ENCODE results near the gene HSFX4.
"Not testable (repeated sequence)": the region's sequence is repeated elsewhere in the genome, so short reads cannot be mapped to it uniquely, and the experiment has no call there.

The HSFX4 gene, protein sequence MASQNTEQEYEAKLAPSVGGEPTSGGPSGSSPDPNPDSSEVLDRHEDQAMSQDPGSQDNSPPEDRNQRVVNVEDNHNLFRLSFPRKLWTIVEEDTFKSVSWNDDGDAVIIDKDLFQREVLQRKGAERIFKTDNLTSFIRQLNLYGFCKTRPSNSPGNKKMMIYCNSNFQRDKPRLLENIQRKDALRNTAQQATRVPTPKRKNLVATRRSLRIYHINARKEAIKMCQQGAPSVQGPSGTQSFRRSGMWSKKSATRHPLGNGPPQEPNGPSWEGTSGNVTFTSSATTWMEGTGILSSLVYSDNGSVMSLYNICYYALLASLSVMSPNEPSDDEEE

GRCh38 chrX:149929400-149929799 lies at the start of gene HSFX4:
HSFX4 (plus strand) TSS chrX:149929573; CDS start chrX:149929645, 72 bp downstream.
- DNase-seq: not testable (repeated sequence)

- no peak for DNase-seq
Observed at GRCh38 chrX:149881081-149881711, 48.2 kb upstream of the HSFX4 start, which contains the start of gene MAGEA8. MAGEA8 (plus strand) TSS chrX:149881183; CDS start chrX:149884273, 3,090 bp downstream.

DNA sequence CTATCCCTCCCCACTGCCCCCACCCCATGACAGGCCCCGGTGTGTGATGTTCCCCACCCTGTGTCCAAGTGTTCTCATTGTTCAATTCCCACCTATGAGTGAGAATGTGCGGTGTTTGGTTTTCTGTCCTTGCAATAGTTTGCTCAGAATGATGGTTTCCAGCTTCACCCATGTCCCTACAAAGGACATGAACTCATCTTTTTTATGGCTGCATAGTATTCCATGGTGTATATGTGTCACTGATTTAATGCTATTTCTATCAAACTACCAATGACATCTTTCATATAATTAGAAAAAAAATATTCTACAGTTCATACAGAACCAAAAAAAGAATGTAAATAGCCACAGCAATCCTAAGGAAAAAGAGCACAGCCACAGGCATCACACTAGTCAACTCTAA lies 38.5 kb upstream of the HSFX4 start:
- DNase-seq: not testable (repeated sequence)

- DNase-seq: no peak
Observed at GRCh38 chrX:149898554-149898953, 30.8 kb upstream of the HSFX4 start.

GRCh38 chrX:149903889-149904748 lies 25.3 kb upstream of the HSFX4 start:
- DNase-seq: no peak

- DNase-seq: no peak
Observed at GRCh38 chrX:149908308-149908707, 21.1 kb upstream of the HSFX4 start.

DNA sequence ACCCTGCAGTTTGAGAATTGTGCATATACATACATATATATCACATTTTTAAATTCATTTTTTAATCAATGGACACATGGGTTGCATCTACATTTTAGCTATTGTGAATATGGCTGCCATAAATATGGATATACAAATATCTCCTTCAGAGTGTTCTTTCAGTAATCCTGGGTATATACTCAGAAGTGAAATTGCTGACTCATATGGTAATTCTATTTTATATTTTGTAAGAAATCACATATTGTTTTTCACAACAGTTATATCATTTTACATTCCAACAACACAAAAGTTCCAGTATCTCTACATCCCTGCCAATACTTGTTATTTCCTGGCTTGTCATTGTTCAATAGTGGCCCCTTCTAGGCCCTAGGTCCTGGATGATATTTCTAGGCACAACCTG lies 20.6 kb upstream of the HSFX4 start:
- DNase-seq: no peak

GRCh38 chrX:149909324-149910177 lies 19.8 kb upstream of the HSFX4 start:
- no peak for DNase-seq

DNA sequence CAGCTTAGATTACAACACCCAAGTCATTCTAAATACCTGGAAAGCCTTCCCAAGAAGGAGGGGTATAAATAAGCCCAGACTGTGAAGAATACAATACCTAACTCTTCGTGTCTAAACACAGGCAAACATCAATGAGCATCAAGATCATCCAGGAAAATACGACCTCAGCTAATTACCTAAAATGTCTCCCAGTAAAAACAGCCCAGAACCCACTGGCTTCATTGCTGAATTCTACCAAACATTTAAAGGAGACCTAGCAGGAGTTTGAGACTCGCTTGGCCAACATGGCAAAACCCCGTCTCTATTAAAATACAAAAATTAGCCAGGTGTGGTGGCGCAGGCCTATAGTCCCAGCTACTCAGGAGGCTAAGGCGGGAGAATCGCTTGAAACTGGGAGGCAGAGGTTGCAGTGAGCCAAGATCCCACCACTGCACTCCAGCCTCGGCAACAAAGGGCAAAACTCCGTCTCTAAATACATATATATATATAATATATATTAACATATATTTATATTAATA lies 19.1 kb upstream of the HSFX4 start:
- DNase-seq: no peak

- DNase-seq: no peak
Observed at GRCh38 chrX:149916745-149917392, 12.5 kb upstream of the HSFX4 start.

DNA sequence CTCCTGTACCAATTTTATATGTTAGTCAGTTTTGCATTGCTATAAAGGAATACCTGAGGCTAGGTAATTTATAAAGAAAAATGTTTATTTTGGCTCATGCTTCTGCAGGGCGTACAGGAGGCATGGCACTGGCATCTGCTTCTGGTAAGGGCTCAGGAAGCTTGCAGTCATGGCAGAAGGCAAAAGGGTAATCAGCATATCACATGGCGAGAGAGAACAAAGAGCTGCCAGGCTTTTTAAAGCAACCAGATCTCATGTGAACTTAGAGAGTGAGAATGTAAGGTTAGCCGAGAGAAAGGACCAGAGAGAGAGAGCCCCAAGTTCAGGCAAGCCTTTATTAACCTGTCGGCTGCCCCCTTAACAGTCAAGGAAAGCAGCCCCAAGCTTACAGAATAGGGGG lies 5.5 kb upstream of the HSFX4 start:
- DNase-seq: not testable (repeated sequence)

- not testable (repeated sequence) for DNase-seq
Observed at GRCh38 chrX:149924434-149924833, 4.9 kb upstream of the HSFX4 start.

DNA sequence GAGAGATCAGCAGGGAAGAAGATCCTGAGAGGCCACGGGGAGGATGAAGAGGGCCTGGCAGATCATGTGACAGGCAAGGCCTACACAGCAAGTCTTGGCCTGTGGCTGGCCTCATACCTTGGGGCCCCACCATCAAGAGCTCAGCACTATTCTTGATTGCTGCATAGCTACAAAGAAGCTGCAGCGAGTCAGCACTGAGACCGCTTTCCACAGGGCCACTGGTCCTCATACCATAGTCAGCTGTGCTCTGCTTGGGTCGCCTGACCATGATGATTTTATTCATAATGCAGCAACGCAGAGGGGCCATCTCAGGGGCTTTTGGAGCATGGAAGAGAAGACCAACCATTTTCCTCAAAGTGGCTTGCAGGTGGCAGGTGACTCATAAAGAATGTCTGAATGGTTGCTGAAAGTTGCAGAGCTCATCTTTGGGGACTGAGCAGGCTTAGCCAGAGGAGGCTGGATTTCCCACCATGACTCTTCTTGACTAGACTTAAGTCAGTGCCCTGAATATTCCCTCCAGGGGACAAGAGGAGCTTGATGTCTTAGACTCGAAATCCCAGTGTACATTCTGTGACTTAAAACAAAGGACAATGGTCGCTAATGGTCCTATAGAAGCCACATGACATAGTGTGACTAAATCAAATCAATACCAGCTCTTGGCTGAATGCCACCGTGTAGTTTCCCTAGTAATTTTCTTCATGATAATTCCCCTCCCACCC lies 2.0 kb upstream of the HSFX4 start:
- not testable (repeated sequence) for DNase-seq

- DNase-seq: not testable (repeated sequence)
Observed at GRCh38 chrX:149927964-149928258, 1.5 kb upstream of the HSFX4 start.

DNA sequence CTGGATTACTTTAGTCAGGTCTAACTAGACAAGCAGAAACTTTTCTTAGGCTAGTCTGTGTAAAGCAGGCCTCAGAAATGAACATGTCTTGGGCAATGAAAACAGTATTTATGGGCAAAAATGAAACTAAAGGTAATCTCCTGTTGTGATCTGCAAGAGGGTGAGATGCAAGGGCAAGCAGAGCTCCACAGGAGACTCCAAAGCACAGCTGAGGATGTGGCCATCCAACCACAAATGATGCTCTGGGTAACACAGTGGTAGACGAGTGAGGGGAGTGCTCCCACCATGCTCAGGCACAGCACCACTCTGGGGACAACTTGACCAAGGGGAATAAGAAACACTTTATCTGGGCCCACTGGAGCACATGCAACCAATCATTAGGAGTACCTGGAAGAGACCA lies 738 bp upstream of the HSFX4 start:
- DNase-seq: not testable (repeated sequence)

DNA sequence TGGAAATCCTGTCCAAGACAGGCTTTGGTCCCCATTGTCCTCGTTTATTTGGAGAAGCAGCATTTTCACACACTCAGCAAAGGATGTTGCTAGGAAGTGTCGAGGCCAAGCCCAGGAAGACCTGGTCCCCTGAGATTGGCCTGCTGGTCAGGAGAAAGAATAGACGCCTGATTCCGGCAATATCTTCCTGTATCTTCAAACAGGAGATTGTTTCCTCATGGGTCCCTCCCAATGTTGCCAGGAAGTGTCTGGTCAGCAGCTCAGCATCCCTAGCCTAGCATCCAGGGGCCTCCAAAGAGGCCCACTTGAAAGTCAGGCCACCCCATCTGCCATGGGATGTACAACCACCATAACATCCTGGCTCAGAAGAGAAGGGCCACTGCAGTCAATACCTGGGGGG lies 2.0 kb downstream of the HSFX4 start:
- not testable (repeated sequence) for DNase-seq

DNA sequence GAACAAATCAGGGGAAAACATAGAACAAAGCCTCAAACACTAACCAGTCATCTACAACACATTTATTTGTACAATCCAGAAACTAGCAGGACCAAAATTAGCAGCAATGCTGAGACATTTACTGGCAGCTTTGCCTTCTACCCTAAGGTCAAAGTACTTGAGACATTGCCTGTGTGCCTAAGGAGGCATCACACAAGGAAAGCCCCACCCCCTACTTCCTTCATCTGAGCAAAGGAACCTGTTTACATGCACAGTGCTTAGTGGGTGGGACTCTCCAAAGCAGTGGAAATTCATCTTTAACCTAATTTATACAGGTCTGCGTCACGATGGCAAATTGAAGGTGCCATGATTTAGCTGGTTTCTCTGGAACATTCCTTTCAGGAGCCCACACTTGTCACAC lies 2.8 kb downstream of the HSFX4 start:
- DNase-seq: not testable (repeated sequence)

- not testable (repeated sequence) for DNase-seq
Observed at GRCh38 chrX:149932970-149933369, 3.6 kb downstream of the HSFX4 start.

DNA sequence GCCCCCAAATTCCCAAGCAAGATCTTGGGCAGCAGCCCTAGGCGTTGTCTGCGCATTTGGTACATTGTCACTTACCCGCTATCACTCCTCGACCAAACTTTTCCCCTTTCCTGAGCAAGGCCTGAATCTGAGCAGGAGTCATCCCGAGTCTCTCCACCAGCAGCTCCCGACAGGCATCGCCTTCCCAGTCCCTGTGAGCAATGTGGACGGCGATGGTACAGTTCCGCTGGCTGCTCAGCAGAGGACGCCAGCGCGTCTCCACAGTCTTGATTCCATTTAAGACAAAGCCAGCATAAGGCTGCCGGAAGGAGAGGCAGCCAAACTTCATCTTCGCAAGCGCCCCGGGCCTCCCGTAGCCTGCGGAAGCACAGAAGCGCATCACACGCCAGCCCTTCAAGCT lies 4.2 kb downstream of the HSFX4 start:
- not testable (repeated sequence) for DNase-seq

- DNase-seq: not testable (repeated sequence)
Observed at GRCh38 chrX:149937328-149937727, 8.0 kb downstream of the HSFX4 start.

- DNase-seq: no peak
Observed at GRCh38 chrX:149937871-149938426, 8.6 kb downstream of the HSFX4 start.
